GM19238 (cell line): ENCODE data around the gene NAV2.

ENCODE experiments used
- DNase-seq: peaks from one replicate; pipeline ENCODE4 v3.0.0; 2011; ENCODE audit warnings: low spot score; ENCODE audit not compliant: insufficient read length

NAV2 gene

GRCh38 chr11:19967787-19968186, 255.2 kb downstream of the NAV2 start:
- no peak for DNase-seq

- DNase-seq: no peak
Observed at GRCh38 chr11:19968860-19969259, 256.2 kb downstream of the NAV2 start.

DNA sequence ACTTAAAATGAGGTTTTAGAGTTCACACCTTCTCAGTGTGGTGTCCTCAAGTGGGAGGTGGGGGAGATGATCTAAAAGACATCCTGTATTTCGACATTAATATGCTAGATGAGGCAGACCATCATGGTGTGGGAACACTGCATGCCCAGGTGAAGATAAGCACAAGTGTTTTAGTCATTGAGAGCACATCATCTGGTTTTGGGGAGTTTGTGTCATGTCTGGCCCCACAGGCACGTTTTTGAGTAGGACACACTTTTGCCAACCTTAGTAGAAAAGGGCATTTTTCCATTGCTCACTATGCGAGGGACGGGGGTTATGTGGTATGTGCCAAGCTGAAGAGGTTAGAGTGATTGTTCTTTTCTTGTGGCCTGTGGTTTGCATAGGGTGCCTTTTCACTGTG, 258.3 kb downstream of the NAV2 start:
- no peak for DNase-seq

GRCh38 chr11:19972091-19972490, 259.5 kb downstream of the NAV2 start:
- no peak for DNase-seq

DNA sequence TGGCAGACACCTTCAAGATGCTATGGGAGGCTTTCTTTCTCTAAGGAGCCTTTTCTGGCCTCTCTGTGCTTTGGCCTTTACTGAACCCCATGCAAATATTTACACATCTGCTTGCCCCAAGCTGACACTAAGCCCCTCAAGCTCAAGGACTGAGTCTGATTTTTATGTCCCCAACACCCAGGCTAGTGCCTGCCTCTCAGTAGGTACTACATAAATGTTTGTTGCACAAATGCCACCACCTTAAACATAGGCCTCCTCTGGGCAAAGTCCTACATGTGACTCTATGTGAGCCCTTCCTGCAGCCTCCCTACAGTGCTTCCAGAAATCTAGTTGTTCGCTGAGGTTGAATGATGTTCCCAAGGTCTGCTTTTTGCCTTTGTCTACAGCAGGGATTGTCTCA, 260.0 kb downstream of the NAV2 start:
- no peak for DNase-seq

DNA sequence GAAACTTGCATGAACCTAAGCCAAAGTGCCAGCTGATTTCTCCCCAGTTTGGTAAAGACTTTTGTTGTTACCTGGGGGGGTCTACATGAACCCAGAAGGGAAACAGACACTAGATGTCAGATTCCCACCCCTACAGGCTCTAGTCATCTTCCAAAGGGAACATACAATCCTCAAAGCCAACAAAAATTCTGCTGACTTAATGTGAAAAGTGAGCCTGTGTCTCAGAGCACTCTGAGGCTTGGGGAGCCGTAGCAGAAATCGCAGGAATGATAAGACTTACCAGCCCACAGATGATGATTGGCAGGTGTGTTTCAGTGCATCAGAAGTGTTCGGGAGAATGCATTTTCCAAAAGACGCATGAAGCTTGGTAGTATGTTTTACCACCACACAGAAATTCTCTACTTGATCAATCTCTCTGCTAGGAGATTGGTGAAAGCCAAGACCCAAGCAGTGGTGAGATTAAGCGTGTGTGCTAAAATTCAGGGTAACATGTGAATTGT, 260.5 kb downstream of the NAV2 start:
- no peak for DNase-seq

- no peak for DNase-seq
Observed at GRCh38 chr11:19974886-19975285, 262.2 kb downstream of the NAV2 start.

DNA sequence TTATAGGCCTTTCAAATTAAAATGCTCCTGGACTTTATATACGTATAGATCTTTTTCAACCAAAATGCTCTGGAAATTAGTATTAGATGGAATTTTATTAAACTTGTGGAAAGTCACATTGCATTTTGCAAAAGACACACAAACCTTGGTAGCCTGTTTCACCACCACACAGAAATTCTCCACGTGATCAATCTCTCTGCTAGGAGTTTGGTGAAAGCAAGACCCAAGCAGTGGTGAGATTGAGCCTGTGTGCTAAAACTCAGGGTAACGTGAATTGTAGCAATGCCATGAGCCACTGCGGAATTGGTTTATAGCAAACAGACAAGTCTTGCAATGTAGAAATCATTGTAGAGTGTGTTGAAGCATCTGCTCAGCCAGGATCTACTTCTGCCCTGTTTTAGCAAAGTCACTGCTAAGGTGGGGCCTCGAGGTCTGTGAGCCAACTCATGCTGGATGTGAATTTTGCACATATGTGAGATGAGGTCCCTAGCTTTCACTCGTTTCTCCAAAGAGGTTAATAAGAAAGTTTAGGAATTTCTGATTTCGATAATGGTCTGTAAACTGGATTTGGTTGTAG, 262.9 kb downstream of the NAV2 start:
- DNase-seq: no peak

DNA sequence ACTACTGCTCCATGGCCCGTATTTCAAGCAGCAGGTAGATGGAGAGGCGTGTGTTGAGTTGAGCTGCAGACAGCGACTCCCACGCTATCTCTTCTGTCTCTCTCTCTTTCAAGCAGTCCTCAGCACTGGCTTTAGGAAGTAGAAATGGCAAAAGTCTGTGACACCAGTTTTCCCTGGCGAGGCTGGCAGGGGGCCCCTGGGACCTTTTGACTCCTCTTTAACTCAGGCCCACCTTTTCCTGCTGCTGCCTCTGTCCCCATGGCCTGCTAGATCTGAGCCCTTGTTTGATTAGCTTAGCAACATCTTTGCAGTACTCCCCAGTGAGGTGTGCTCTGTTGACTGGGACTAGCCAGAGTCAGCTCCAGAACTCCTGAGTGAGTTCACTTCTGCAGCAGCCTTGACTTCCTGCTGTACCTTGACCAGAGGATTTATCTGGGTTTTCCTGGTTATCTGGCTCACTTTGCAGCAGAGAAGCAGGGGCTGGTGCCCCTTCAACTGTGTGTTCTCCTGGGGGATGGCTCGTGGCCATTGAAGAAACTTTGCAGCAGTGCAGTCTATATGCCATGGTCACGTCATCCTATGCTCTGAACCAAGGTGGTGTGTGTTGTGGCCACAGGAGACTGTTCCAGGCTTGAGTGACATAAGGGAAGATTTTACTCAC, 263.8 kb downstream of the NAV2 start:
- no peak for DNase-seq

- no peak for DNase-seq
Observed at GRCh38 chr11:19977941-19978340, 265.3 kb downstream of the NAV2 start.

DNA sequence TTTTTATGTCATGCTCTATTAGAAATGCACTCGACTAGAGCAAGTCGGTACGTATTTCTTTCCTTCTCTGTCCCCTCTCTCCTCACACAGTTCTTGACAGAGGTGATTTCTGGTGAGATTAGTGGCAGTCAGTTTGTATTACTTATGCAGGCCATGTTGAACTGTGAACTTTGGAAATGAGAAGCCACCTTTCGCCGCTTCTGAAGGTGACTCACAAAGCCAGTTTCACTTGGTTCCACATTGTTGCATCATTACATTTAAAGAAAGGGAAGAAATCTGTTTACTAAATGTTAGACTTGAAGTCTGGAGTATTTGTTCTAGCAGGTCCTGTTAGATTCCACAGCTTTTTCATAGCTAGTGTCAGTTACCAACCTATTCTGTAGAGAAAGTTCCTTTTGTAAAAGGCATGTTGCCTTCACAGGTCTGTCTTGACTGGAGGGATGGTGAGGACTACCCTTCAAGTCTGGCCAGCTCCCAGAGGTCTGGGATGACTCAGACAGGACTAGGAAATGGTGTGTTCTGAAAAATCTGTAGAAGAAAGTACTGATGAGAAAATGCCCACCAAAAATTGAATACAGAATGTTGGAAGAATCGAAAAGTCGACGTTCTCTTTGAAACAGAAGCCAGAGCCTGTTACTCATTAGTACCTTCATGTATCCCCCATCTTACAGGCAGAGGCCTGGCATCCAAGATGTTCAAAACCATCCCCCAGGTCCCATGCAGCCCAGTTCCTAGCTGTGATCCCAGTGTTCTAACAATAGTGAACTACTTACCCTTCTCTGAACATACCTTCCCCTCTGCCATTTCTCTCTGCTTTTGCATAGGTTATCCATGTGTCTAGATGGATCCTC, 266.3 kb downstream of the NAV2 start:
- DNase-seq: no peak

DNA sequence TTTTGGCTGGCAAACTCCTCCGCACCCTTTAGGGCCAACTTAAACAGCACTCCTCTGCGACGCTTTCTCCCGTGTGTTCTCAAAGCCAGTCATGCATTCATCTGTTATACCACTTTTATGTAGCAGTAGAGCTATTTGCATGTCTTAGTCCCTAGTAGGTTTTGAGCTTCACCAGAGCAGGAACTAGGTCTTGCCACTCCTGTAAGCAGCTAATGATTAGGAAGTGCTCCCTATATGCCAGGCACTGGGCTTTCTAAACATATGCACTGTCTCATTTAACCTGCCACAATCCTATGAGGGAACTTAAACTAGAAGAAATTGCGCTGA, 266.8 kb downstream of the NAV2 start:
- peak; percentile 16 for DNase-seq

DNA sequence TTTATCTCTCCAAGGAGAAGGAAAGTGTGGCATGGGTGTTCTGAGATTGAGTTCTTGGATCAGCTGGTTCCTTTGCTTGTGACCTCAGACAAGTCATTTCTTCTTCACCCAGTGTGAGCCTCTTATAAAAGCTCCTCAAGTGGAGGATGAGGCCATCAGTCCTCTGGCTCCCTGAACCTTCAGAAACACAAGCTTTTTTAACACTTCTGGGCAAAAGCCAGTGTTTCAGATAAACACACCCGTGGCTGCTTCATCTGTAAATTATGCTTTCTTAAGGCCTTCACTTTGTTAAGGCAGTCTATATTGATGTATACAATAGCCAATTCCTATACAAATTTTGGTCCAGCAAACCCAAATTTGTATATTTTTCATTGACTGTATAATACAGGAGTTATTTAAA, 267.8 kb downstream of the NAV2 start:
- no peak for DNase-seq

- no peak for DNase-seq
Observed at GRCh38 chr11:19980957-19981669, 268.5 kb downstream of the NAV2 start.

GRCh38 chr11:19982774-19983495, 270.3 kb downstream of the NAV2 start:
- DNase-seq: no peak

DNA sequence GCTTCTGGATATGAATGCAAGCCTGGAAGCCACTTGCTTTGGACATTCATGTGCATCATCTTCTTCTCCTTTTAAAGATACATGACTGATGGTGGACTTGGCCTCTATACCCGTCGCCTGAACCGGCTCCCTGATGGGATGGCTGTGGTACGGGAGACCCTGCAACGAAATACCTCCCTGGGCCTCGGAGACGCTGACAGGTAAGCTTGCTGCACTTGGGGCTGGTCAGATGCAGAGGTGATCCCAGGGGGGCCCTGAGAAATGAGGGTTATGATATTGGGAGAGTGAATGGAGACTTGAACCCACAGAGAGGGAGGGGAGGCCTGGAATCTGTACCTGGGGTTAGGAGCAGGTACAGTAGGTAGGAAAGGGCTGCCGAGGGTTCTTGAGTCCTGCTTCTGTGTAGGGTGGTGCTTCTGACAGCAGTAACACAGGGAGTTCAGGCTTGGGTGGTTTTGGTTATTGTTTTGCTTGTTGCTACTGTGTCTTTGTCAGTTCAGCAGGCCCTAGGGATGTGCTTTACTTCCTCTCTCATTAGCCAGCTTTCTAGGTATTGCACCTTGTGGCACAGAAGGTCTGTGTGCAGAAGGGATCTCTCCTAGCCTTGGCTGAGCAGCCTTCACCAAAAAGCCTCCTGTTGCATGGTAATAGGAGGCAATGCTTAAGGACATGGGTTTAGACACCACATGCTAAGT, 271.6 kb downstream of the NAV2 start:
- DNase-seq: no peak

DNA sequence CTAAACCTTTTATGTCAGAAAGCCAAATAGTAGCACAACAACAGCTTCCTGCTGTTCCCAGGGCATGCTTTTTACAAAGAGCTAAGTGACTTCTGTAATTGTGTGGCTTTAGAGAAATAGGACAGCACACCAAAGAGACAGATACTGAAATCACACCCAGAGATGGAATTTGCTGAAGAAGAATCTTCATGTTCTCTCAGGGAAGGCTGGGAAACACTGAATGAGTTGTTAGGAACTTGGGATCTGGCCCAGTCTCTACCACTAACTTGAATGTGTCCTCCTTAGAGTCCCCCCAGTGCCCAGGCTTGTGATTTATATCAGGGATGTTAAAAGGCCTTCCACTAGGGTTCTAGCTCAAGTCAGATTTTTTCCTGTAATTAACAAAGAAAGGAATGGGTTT, 272.5 kb downstream of the NAV2 start:
- DNase-seq: no peak

DNA sequence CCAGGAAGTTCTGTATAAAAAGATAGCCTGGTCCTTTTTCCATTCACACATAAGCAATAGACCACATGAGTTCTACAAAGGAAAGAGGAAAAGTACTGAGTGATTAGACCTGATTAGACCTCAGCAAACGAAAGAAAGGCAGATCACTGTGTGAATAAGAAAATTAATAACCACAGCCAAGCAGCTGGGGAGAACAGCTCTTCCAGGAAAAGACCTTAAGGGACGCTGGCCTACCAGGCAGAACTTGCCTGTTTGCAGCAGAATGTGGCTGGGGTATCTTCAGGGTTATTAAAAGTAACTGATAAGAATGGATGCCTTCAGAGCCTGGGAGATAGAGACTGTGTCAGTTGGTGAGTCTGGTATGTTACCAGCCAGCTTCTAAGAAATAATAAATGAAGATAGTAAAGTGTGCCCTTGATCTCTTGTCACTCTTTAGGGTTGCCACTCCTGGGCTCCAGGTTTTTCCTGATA, 274.7 kb downstream of the NAV2 start:
- DNase-seq: no peak

DNA sequence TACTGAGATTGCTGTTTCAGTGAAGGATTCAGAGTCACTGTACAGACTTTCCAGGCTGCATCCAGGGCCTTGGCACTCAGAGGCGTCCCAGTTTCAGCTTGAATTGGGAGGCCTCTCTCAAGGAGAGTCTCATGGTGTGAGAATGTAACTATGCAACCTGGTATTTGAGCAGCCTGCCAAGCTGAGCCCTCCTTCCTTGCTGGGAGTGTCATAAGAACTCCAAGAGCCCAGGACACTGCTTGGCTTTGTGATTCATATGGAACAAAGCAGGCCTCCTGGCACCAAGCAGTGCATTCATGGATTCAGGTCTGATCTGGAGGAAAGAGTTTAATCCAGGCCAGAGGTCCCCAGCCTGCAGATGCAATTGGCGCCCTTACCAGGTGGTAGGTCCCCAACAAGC, 276.0 kb downstream of the NAV2 start:
- DNase-seq: no peak

DNA sequence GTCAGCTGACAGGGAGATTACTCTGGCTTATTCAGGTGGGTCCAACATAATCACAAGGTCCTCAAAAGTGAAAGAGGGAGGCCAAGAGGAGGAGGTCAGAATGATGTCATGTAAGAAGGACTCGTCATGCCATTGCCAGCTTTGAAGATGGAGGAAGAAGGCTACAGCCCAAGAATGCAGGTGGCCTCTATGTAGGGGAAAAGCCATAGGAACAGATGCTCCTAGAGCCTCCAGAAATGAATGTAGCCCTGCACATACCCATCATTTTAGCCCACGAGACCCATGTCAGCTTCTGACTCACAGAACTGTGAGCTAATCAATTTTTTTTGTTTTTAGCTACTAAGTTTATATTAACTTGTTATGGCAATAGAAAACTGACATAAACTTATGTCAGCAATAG, 276.6 kb downstream of the NAV2 start:
- no peak for DNase-seq

GRCh38 chr11:19992162-19992561, 279.5 kb downstream of the NAV2 start:
- no peak for DNase-seq
